ENCODE results near the gene TMEM86A.

Gene TMEM86A

GRCh38 chr11:18727479-18728236, 29.1 kb downstream of the TMEM86A start:
- no peak for DNase-seq

GRCh38 chr11:18728658-18729057, 30.1 kb downstream of the TMEM86A start:
- DNase-seq = no peak

GRCh38 chr11:18729426-18729825, 30.8 kb downstream of the TMEM86A start:
- DNase-seq = no peak

GRCh38 chr11:18730020-18730419, 31.4 kb downstream of the TMEM86A start:
- DNase-seq = no peak

- no peak for DNase-seq
These were observed 32.9 kb downstream of the TMEM86A start for GRCh38 chr11:18731441-18731840.

- no peak for DNase-seq
These were observed 33.6 kb downstream of the TMEM86A start for GRCh38 chr11:18731949-18732821.

- DNase-seq = no peak
These were observed 34.6 kb downstream of the TMEM86A start for GRCh38 chr11:18733202-18733601.

GRCh38 chr11:18736590-18737148, 38.1 kb downstream of the TMEM86A start:
- no peak for DNase-seq

GRCh38 chr11:18737642-18738041, 39.1 kb downstream of the TMEM86A start:
- no peak for DNase-seq

GRCh38 chr11:18739685-18740084, 41.1 kb downstream of the TMEM86A start:
- no peak for DNase-seq

GRCh38 chr11:18741783-18742182, 43.2 kb downstream of the TMEM86A start:
- no peak for DNase-seq

GRCh38 chr11:18743365-18743764, 44.8 kb downstream of the TMEM86A start:
- DNase-seq = no peak

- DNase-seq = no peak
These were observed 45.4 kb downstream of the TMEM86A start for GRCh38 chr11:18743900-18744514.

- no peak for DNase-seq
These were observed 46.7 kb downstream of the TMEM86A start for GRCh38 chr11:18745251-18745650.

- DNase-seq = no peak
These were observed 50.3 kb downstream of the TMEM86A start for GRCh38 chr11:18748766-18749365.

GRCh38 chr11:18749681-18750319, 51.2 kb downstream of the TMEM86A start:
- DNase-seq = peak; percentile 5

- DNase-seq = no peak
These were observed 52.4 kb downstream of the TMEM86A start for GRCh38 chr11:18750944-18751343.

- DNase-seq = no peak
These were observed 53.9 kb downstream of the TMEM86A start for GRCh38 chr11:18752502-18752901.

GRCh38 chr11:18754308-18754707, 55.7 kb downstream of the TMEM86A start:
- DNase-seq = no peak

Measured in NCI-H446 treated with DMSO at 0.1 percent for 48 hours (cell line).